CD4-positive, alpha-beta T cell treated with Interleukin-21 for 1 hour (primary cell): ENCODE results near the gene DOCK6.

Experiments used
- DNase-seq: peaks from one replicate; pipeline ENCODE4 v3.0.0-alpha.2; 2020

DOCK6 gene

DNA sequence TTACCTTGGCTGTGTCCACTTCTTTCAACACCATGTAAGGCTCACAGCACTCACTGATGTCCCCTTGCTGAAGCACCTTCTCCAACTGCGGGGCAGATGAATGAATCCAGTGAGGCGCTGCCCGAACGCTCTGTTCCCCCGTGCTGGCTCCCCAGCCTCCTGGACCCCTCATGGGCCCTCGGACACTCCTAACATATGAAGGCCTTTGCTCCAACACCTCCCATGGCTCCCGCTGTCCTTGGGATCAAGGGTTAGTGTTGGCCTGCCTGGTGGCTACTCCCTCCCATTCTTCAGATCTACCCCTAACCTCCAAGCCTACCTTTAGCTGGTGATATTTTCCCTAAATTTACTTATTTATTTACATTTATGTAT is 18.5 kb downstream of the DOCK6 start:
- no peak for DNase-seq

DNA sequence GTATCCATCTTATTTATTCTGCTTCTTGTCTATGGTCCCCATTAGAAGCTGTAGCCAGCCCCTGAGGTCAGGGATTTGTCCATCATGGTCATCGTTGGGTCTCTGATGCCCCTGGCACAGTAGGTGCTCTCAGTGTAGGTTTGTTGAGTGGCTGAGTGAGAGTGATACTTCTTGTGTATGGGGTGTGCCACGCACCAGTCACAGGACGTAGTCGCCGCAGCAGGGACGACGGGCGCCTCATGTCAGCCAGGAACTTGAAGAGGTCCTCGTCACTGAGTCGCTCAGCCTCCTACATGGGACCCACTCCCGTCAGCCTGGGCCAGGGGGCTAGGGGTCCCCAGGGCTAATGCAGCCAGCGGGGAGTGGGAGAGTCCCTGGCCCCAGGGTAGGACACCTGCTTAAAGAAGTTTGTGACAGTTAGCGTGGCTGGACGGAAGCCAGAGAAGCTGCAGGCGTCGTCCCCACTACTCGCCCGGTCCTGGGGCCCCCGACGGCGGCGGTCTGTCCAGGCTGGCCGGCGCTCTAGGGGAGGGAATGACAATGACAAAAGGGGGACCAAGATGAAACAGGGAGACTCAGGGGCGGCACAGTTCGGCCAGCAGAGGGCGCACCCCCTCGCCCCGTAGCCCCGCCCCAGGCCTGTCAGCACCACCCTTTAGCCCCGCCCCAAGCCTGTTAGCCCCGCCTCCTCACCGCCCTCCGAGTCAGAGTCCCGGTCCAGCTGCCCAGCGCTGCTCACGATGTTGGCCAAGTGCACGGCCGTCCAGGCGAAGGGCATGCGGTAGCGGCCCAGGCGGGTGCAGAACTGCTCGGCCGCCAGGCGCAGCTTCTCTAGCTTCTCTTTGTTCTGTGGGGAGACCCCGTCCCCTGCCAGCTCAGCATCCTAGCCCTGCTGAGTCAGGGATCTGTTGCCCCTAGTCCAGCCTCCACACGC is 19.2 kb downstream of the DOCK6 start:
- DNase-seq = peak; percentile 82

DNA sequence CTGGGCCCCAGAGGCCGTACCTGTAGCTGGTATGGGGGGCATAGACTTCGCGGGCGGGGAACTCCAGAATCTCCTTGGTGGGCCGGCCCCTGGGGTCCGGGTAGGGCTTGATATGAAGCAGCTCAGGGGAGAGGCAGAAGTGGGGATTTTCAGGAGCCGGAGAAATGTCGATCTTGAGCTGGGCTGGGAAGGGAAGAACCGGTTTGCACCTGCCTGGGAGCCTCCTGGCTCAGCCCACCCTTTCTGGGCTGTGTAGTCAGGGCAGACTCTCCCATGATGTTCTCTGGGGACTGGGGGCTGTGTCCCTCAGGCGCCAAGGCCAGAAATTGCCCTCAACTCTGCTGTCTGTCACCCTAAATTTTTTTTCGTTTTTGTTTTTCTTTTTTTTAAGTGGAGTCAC is 20.3 kb downstream of the DOCK6 start:
- DNase-seq = no peak

DNA sequence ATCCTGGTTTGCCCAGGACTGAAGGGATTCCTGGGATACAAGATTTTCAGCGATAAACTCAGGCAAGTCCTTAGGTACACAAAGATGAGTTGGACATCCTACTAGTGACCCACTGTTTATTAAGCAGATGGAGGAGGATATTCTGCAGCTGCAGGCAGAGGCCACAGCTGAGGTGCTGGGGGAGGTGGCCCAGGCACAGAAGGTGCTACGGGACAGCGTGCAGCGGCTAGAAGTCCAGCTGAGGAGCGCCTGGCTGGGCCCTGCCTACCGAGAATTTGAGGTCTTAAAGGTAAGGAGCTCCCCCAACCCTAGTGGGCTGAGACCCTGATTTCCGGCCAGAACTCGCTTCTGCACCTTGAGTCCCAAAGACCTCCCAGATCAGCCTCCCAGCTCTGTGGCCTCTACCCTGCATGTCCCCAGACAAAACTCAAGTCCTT is 22.3 kb downstream of the DOCK6 start:
- DNase-seq = no peak

DNA sequence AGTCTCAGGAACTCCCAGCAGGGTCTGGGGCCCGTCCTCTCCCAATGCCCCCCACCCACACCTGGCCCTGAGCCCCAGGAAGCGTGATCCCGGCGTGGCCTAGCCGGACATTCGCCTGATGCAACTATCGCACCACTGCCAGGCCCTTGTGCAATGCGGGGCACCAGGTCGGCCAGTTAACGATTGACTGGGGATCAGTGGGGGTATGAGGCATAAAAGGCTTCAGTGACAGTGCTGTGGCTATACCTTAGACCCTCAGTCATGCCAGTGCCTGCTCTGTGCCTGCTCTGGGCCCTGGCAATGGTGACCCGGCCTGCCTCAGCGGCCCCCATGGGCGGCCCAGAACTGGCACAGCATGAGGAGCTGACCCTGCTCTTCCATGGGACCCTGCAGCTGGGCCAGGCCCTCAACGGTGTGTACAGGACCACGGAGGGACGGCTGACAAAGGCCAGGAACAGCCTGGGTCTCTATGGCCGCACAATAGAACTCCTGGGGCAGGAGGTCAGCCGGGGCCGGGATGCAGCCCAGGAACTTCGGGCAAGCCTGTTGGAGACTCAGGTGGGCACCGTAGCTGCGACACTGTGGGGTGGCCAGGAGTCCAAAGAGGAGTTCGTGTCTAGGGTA is 22.8 kb downstream of the DOCK6 start, which contains the start of gene ANGPTL8:
Gene ANGPTL8, plus strand, starts transcription at position 243 of the 624 bp plus-strand sequence. Its CDS starts 19 bp downstream, at position 262.
- DNase-seq = no peak

DNA sequence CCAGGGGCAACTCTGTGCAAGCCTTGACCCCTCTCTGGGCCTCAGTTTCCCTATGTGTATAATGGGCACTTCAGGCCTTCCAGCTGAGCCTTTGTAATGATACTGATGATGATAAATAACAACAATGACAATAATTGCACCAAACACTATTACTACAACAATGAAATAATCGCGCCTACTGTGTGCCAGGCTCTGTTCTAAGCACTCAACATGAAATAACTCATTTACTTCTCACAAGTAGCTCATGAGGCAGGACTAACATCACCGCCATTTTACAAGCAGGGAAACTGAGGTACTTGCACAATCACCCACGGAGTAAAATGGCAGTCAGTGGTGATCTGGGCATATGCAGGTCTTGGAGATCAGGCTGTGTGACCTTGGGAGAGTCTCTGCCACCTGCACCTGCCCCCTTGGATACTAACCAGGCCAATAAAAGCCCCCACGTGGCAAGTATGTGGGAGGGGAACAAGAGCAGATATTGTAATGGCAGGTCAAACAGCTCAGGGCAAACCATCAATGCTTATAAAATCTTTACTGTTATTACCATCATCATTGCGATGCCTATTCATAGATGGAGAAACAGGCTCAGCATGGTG is 23.4 kb downstream of the DOCK6 start:
- no peak for DNase-seq

DNA sequence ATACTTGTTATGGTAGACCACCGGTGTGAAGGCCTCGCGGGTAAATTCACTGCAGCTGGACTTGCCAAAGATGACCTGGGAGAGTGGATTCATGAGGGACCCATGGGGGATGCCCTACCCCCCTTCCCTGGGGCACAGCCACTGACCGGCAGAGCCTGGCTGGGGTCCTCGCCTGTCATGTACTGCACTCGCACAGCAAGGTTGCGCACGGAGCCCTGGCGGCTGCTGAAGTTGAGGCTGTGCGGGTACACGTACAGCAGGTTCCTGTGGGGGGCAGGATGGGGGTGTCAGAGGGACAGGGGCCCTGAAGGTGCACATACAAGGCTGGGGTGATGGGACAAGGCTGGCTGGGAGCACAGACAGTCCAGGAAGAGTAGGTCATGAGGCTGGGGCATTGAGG is 24.3 kb downstream of the DOCK6 start:
- no peak for DNase-seq

DNA sequence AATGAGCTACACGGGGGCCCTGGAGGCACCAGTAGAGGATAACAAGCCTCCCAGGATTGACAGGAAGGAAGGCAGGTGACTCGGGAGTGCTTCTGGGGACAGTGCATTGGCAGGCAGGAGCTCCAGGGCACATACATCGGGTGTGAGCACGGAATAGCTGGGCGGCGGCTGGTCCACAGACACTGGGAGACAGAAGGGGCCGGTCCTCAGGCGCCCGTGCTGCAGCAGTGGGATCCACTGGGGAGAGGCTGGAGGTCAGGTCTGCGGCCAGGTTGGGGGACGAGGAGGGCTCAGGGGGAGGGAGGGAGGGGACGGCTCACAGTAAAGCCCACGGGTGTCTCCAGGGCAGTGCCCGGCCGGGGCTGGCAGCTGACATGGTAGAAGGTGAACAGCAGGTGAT is 25.0 kb downstream of the DOCK6 start:
- DNase-seq = no peak

DNA sequence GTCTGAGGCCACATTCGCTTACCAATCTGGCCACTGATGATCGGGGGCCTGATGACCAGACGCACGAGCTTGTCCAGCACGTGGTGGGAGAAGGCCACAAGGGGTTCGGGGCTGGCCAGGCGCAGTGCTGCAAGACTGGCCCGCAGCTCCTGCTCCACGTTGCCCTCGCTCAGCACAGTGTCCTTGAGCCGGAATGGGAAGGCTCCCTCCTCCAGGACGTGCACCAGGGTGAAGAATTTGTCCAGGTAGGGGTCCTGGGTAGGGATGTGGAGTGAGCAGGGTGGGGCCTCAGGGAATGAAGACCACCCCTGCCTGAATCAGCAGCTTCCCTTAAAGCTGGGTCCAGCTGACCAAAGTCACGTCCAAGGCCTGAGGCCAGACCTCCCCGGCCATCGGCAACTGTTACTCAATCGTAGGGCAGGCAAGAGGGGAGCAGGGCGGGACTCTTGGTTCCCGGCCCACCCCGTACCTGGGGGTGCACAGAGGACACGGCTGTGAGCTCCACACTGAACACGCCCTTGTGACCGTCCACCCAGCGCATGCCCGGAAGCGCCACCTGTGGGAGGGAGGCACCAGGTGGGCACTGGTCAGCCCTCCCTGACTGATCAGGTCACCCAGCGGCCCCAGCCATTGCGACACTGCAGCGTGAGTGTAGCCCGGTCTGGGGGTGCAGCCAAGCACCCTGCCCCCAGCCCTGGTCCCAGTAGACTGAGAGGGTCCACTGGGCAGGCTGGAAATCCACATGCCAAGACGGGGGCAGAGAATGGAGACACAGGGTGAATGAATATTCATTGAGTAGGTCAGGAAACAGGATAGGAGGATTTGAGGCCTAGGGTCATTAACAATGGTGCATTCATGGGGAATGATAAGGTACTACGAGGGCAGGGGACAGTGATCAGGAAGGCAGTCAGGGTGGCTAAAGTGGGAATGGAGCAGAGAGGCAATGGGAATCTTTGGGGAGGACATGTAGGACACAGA is 25.7 kb downstream of the DOCK6 start:
- no peak for DNase-seq

DNA sequence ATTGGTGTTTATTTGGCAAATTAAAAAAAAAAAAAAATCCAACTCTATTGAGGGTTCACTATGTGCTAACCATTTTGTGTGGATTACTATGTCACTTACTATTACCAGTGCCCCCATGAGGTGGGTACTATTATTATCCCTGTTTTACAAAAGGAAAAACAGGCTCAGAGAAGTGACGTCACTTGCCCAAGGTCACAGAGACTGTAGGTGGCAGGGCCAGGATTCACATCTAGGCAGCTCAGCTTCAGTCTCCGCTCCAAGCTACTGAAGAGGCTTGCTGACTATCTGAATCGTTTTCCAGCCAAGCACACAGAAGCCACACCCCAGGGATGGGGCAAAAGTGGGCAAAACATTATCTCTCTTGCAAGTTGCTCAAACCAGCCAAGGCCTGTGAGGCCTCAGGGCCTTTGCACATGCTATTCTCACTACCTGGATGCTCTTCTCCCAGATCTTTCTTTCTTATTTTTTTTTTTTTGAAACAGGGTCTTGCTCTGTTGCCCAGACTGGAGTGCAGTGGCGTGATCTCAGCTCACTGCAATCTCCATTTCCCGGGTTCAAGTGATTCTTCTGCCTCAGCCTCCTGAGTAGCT is 27.7 kb downstream of the DOCK6 start:
- DNase-seq = no peak

DNA sequence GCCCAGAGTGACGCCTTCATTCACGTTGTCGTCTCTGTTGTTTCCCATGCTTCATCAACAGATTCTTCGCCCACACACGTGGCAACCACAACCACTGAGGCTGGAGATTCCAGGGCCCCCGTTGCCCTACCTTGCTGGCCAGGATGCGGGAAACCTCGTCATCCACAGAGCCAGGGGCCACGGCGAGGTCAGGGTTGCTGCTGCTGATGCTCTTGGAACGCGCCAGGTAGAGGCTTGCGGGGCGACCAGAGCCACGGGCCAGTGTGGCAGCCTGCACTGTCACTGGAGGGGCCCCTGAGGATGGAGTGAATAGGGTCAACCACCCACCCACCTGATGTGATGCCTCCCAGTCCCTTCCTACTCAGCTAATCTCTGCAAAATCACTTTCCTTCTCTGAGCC is 29.3 kb downstream of the DOCK6 start:
- DNase-seq = no peak

DNA sequence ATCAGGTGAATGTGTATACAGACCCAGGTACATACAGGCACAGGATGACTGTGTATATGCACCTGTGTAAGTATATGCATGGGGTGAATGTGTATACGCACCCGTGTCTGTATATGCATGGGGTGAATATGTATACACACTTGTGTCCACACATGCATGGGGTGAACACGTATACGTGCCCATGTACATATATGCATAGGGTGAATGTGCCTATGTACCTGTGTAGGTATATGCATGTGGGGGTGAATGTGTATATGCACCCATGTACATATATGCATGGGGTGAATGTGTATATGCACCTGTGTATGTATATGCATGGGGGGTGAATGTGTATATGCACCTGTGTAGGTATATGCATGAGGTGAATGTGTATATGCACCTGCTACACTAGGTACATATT is 29.8 kb downstream of the DOCK6 start:
- no peak for DNase-seq

DNA sequence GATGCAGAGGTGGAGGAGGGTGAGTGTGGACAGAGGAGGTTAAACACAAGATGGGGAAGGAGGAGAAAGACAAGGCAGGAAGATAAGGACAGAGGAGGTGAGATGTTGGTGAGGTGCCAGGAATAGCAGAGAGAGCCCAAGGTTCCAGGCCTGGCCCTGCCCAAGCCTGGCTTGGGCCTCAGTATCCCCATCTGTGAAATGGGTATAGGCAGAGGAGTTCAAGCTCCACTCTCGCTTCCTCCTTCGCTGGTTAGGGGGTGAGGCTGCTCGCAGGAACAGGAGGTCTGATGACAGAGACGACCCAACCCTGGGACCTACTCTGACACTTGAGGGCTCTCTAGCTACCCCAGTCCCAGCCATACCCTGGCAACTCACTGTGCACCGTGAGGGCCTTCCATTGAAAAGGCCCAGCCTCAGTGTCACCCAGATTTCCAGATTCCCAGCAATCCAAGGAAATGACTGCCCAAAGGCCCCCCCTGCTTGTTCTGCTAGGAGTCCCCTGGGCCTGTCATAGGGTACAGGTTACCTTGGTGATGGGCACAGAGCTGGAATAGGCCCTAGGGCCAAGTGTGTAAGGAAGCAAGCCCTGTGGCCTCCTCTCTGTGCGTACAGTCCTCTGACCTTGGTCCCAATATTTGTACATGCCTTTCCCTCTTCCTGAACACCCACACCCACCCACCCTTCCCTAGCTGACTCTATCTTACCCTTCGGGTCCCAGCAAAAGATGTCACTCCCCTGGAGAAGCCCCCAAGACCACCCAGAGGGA is 31.5 kb downstream of the DOCK6 start:
- no peak for DNase-seq

DNA sequence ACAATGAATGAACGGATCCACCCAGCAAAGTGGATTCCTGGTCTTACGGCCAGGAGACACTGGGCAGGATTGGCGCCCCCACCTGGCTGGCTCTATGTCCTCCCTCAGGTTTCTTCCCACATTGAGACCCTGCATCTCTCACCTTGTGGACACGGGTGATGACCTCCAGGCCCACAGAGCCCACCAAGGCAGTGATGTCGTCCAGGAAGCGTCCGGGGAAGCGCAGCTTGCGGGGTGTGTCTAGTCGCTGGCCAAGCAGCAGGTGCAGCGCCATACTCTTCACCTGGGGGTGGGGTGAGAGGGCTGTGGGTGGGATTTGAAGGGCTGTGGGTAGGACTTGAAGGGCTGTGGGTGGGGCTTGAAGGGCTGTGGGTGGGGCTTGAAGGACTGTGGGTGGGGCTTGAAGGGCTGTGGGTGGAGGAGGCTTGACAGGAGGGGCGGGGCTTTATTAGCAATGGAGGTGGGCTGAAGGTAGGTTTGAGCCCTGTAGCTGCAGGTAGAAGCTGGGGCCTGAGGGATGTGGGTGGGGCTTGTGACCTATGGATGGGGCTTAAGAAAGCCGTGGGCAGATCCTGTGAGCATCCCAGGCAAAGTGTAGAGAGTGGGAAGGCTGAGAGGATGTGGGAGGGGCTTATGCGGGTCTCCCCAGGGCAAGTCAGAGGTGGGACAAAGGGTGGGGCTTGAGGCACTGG is 35.0 kb downstream of the DOCK6 start:
- DNase-seq = no peak

DNA sequence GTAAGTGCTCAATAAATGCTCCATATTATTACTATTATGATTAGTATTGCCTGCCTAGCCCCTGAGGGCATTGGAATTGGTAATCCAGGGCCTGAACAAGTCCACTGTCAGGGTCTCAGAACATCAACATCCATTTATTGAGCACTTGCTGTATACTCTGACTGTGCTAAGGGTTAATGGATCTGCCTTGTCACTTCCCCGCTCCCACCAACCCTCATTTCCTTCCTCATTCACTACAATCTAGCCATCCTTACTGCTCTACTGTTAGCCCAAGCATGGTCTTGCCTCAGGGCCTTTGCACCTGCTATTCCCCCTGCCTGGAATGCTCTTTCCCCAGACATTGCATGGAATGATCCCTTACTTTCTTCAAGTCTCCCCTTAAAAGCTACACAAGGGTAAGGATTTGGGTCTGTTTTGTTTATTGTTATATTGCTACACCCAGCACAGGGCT is 35.6 kb downstream of the DOCK6 start:
- DNase-seq = no peak

DNA sequence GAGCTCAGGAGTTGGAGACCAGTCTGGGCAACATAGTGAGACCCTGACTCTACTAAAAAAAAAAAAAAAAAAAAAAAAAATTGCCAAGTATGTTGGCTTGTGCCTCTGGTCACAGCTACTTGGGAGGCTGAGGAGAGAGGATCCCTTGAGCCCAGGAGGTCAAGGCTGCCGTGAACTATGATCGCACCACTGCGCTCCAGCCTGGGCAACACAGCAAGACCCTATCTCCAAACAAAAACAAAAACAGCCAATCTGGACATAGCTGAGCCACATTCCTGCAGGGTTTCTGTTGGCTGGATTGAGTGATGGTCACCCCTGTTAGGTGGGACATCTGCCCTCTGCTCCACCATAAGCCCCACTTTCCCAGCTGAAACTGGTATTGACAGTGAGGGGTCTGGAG is 36.5 kb downstream of the DOCK6 start:
- no peak for DNase-seq

DNA sequence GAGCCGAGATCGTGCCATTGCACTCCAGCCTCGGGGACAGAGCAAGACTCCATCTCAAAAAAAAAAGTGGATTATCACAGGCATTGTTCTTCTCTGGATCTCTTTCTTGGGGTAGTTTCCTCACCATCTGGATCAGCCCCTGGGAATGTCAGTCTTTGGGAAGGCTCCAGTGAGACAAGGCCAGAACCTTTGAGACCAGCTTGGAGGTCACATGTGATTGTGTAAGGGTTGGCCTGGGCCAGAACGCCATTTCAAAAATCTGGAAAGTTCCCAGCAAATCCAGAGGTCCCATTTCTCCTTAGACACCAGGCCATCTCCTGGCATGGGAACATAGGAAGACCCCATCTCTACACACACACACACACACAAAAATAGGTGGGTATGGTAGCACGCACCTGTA is 37.2 kb downstream of the DOCK6 start:
- DNase-seq = no peak

DNA sequence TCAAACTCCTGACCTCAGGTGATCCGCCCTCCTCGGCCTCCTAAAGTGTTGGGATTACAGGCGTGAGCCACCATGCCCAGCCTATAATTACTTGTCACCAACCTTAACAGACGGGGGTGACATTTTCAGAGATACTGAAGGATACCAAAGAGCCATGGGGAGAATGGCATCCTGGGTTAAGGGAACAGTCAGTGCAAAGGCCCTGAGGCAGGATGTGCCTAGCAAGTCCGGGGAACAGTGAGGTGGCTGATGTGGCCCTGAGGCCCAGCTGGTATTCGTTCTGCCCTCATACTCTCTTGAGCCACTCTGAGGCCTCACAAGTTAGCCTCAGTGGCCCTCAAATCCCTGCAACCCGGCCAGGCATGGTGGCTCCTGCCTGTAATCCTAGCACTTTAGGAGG is 37.9 kb downstream of the DOCK6 start:
- DNase-seq = no peak

DNA sequence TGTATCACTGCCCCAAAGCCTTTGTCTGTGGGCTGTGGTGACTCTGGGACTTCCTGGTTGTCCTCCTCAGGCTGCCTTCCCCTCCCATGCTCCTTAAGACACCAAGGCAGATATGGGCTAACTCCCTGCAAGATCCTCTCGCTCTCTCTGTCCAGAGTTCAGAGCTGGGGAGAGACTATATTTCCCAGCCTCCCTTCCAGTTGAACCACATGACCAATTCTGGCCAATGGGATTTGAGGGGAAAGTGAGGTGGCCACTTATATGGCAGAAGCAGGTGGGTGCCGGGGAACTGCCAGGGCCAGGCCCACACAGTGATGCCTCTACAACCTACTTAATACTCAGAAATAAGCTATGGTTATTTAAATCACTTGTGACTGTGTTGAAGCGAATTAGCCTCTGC is 39.1 kb downstream of the DOCK6 start:
- no peak for DNase-seq

DNA sequence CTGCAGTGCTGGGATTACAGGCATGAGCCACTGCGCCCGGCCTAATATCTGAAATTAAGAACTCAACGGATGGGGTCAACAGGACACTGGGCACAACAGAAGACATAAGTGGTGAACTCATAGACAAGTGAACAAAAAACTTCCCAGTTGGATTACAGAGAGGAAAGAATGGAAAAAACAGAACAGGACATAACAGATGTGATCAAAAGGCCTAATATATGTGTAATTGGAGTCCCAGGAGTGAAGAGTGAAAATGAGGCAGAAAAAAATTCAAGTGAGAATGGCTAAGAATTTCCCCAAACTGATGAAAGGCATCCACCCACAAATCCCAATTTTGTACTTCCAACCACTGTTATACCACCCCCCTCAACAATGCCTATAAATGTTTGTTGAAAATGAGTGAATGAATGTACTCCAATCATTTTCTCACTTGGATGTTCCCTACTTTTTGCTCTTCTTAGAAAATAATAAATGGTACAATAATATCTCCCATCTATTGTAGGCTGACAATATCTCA is 41.2 kb downstream of the DOCK6 start:
- DNase-seq = no peak

DNA sequence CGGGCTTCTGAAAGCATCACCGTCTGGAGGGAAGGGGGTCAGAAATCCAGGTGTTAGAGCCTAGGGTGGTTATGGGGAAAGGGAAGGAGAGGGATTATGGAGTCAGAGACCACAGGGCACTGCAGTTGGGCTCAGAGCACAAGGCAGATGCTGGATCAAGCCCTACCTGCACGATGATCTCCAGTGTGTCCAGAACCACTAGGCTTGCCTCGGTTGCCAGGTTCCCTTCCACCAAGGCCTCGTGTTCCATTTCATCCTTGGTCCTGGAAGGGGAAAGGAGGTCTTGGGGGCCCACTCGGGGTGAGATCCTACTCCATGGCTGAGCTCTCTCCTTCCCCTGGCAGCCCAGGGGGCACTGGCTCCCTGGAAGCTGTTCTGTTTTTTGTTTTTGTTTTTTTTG is 47.9 kb downstream of the DOCK6 start:
- no peak for DNase-seq
